HT-29 (cell line): Measurements from ENCODE around the gene CLEC2L. TPM values are rescaled to one million over a fixed set of nuclear protein-coding genes. Genes with fewer than 3 reads are reported as not detected.

Experiments used
- DNase-seq: peaks from one replicate; pipeline ENCODE4 v3.0.0-alpha.2; 2015; ENCODE audit warnings: low spot score
- total RNA-seq: library from RNA; depleted of rRNA; stranded (reverse); fragments of >200 nt; shearing (Covaris generic); gene quantifications from 2 replicates; pipeline ENCODE4 v1.2.3, GENCODE V29; 2014

The CLEC2L gene
- total RNA-seq, 1 experiment from 2014 or later = not detected

DNA sequence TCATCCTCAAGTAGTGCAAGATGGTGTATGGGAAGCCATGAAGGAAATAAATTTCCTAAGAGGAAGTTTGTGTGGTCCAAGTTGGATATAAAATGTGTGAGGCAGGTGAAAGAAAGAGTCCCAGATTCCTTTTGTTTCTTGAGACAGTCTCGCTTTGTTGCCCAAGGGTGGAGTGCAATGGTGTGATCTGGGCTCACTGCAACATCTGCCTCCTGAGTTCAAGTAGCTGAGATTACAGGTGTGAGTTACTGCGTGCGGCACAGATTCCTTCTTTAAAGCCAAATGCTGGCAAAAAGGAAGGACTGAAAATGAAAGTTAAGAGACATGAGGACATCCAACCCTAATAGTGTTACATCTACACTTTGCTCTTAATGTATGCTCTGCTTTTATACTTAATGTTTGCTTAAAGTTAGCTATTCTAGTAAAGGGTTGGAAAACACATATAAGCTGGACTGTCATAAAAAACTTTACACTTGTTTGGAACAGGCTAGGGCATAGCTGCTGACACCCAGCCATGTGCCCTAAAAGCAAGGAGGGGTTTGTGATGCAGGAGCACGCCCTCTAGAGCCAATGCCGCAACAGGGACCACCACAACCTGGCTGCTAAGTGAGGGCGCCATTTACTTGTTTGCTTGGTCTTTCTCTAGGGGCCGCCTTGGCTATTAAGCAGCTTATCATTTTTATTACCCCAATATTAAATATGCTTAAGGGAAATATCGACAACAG lies 34.5 kb downstream of the CLEC2L start:
- no peak for DNase-seq

DNA sequence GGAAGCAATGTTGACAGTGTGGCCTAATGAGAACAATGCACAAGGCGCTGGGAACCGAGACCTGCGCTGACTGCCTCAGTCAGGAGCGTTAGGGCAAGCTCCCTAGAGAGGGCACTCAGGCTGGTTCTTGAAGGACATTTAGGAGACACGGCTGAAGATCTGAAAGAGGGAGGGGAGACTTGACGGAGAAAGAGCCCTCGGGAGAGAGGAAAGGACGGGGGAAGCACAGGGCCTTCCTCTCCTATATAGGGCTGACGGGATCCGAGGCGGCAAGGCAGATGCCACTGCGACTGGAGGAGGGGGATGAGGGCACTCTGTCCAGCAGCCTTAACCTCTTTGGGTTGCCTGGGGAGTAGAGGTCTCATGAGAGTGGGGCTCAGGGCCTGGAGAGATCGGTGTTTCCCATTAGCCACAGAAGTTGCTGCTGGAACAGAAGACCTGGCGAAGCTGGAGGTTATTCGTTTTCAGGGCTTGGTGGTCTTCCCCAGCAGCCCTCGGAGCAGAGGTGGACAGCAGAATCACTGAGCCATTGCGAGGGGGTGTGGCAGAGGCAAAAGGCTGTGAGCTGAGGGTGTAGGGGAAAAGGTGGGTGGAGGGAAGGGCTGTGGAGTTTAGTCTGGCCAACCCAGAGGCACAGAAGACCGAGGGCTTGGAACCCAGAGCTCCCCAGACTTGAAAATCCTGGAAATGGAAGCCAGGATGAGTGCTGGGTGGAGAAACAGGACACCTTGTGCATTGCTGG lies 36.0 kb downstream of the CLEC2L start:
- no peak for DNase-seq

DNA sequence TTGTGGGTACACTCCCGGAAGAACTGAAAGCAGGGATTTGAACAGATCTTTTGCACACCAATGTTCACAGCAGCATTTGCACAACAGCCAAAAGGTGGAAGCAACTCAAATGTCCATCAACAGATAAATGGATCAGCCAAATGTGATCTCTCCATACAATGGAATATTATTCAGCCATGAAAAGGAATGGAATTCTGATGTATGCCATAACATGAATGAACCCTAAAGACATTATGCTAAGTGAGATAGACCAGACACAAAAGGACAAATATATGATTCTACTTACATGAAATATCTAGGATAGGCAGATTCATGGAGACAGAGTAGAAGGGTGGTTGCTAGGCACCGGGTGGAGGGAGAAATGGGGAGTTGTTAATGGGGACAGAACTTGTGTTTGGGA lies 36.7 kb downstream of the CLEC2L start:
- DNase-seq = no peak

DNA sequence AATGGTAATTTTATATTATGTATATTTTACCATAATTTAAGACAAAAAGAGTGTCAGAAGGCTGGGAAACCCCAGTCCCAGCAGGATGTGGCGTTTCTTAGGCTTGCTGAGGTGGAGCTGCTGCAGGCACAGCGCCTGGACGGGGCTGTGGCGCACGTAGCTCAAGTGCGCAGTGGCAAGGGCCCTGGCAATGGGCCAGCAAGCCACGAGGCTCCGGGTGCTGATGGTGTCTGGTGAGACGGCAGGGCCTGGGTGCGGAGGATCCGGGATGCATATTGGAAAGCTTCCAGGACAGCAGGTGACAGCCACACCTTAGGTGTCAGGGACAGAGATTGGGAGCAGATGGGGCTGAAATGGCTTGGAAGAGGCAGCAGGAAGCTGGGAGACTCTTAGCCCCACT lies 37.2 kb downstream of the CLEC2L start:
- DNase-seq = no peak

DNA sequence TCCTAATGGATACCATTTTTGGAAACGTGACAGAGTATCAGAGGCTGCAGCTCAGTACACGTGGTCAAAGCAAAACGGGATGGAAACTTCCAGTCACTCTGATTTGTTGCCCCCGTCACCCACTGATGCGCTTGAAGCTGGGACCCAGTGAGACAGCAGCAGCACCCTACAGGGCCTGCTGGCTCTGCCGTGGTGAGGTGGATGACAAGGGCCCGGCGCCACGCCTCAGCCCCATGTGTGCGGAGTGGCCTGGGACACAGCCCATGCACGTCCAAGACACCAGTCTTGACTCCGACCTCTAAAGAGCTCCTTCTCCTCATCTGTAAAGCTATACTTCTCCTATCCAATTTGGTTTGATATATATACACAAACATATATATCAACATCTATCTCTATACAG lies 39.0 kb downstream of the CLEC2L start:
- DNase-seq = no peak

DNA sequence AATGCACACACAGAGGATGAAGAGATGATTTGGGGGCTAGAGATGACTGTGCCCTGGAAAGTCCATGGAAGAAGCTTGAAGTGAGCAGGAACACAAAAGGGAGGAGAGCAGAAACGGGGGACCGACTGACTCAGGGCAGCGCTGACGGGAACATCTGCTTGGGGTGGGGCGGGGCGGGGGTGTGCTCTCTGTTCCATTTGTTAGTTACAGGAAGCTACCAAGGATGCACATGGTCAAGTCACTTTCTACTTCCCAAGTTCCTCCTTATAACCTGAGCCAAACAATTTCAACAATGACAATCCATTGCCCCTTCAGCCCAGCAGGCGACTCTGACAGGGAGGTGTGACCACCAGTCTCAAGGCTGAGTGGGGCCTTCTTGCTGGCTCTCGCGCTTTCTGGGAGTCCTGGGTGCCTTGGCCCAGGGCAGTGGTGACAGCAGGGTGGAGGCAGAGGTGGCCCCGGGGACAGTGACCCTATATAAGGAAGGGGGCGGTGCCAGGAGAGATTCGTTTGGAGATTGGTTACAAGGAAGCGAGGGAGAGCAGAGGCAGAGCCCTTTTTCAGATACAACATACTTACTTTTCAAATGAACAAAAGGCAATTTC lies 39.6 kb downstream of the CLEC2L start:
- DNase-seq = no peak

DNA sequence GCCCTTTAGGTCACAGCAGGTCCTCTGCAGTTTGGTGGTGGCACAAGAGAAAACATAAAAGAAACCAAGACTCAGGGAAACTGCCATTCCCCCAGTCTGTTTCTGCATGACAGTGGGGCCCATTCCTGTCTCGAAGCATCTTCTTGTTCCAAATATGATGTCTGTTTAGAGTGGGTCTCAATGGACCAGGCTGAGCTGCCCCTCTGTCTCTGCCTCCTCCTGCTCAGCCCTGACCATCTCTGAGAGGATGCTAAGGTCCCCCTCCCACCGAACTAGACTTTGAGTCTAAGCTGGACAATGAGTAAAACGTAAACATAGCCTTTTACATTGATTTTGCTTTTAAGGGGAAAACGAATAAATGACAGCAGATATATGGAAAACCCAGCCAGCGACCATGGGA lies 40.4 kb downstream of the CLEC2L start:
- no peak for DNase-seq

DNA sequence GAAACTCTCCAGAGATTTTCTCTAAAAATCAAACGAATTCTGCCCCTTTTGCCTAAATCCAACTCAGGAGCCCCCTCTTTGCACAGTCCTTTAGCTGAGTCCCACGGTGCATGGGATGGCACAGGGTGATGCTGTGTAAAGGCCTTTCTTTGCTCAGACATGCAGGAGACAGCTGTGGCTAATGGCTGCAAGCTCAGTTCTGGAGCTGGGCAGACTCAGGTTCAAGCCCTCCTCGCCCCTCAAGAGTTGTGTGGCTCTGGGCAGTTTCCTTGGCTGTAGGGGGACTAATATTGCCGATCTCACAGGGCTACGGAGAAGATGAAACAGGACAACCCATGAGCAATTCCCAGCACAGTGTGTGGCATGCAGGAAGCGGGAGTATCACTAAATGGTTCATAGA lies 42.6 kb downstream of the CLEC2L start:
- no peak for DNase-seq

DNA sequence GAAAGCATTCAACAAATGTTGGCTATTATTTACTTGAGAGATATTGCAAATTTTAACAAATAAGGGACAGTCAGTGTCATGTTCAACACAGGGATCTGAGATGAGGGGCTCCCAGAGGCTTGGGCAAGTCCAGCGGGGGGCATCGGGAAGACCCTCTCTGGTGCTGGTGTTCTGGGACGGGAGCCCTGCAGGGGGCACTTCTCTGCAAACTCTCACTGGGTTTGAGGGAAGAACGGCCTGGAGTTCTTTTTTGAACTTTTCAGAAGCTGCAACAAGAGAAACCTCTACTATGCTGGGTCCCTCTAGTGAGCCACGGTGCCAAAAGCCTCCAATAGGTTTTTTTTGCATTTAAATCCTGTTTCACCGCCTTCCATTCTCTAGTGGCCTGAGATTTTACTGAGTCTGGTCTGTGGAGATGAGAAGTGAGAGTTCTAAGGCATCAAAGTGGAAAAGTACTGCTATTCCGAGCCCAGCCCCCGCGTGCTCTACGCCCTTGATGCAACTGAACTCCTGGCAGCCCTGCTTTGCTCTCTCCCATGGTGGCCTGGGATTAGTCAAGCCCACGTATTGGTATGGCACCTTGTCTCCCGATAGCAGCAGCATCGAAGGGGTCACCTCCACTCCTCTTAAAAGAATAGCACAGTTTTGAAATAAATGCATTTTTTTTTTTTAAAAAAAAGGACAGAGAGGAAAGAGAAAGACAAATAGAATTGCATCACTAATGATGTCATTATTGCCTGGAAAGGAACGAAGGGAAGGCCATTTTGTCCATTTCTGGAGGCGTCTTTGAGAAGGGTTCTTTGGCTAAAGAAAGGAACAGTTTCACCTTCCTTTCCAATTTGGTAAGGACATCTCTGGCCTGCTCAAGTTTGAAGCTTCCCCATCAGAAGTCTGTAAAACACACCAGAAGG lies 43.5 kb downstream of the CLEC2L start:
- no peak for DNase-seq

DNA sequence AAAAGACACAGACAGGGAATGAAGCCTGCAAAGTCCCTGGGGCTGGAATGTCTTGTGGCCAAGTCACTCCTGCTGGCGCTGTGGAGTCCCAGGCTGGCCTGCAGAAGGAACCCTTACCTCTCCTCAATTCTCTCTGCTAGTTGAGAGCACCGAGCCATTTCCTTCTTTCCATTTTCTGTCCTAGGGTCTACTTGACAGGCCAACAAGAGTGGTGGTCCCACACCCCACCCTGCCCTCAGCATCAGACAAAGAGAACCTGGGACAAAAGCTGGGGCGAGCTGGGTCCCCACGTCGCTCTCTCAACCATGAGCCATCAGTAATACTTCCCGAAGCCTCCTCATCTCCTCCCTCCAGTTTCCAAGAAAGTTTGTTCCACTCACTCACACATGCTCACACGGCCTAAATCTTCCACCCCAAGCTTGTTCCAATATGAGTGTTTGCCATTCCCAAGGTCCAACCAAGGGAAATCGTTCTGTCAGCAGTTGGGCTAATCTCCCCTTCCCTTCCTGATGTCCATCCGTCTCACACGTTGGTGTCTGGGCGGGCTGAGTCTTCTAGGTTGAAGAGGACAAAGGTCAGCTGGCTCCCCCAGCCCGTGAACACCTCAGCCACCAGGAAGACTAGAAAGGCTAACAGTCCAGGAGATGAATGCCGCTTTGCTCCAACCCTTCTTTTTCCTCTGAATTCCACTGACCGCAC lies 44.3 kb downstream of the CLEC2L start:
- no peak for DNase-seq

DNA sequence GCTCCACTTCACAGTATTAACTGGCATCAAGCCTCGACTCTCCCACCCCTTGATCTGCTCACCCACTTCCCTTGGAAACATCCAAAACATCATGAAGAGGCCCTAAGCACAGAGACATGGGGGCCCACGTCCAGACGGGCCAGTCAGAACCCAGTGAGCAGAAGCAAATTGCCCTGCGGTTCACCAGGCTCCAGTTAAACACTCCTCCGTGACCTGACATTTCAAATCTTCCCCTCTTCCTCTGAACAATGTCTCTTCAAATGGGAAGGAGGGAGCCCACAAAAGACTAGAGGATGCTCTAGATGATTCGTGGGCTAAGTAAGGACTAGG lies 44.8 kb downstream of the CLEC2L start:
- DNase-seq = no peak

DNA sequence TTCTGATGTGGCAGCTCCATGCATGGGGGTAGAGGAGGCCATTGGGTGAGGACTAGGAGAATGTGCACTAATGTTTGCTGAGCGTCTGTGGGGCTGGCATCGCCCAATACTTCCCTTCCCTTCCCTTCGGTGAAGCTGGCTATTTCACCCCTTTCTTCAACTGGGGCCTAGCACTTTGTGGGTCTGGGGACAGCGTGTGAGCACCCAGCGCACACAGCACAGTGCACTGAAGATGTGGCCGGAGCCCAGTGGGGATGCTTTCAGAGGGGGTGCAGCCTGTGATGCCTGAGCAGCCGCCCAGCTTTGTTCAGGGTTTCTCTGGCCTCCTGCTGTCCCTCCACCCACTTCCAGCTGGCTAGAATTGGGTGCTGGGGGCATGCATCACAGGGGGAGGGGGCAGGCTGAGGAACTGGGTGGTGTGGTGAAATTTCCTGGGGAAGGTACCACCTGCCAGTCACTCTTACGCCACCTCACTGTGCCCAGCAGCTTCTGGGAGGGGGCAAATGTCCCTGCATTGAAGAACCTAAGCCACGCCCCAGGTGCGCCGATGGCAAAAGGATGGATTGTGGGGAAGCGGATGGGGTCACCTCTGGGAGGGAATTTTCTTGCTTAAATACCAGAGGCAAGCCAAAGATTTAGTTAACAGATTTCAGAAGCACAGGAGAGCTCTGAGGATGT lies 45.5 kb downstream of the CLEC2L start:
- no peak for DNase-seq

DNA sequence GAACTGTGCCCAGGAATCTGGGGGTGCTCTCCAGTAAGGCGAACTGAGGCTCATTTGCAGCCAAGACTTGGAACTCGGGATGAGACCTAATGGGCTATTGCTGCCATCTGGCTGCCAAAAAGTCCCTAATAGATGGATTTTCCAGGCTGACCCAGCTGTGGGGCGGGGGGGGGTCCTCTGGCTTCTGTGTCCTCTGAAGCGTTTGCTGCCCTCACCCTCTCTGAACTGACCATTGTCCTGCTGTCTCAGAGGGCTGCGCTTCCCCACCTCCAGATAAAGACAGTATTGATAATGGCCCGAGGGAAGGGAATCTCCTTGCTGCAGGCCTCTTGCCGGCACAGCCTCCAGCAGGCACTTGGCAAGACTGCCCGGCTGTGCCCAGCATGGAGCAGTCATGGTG lies 46.6 kb downstream of the CLEC2L start:
- no peak for DNase-seq

DNA sequence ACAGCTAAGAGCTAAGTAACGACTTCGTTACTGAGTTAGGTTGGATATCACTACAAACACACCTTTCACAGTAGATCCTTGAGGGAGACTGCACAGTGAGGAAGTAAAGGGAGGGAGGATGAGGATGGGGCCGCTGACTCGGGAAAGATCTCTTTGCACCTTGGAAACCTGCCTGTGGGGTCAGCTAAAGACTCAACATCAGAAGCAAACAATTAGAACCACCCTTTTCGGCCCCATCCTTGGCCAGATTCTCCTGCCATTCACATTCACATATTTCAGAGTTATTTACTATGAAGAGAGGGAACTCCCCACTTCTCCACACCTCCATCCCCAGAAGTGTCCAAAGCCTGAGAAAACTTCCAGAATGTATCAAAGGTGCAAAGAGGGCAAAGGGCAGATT lies 47.1 kb downstream of the CLEC2L start:
- DNase-seq = no peak

DNA sequence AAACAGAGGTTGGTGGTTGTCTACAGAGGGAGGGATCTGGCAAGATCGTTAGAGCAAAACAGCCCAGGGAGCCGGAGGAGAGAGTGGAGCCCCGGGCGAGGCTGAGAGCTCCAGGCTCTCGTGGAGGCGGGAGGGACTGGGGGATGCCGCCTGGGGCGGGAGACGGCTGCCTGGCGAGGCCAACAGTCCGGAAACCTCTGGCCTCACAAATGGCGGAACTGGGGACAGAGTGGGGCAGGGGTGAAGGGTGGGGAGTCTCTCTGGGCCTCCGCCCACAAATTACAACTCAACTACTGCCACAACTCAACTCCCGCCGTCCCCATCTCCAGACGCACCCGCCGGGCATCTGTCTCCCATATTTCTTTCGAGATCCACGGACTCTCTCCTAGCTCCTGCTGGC lies 47.7 kb downstream of the CLEC2L start:
- no peak for DNase-seq

DNA sequence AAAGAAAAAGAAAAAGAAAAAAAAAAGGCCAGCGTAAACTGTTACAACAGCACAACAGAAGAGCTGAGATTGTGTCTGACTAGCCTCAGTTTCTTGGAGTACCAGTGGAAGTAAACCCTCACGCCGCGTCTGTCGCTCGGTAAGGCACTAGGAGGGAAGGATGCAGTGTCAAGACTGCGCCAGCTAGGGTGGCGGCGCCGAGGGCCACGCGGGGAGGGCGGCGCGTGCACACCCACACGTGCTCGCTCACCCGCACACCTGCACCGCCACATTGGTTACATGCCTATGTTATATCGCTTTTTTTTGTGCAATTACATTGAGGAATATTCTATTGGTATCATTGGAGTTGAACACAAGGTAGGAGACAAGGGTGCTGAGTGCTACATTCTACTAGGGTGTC lies 48.2 kb downstream of the CLEC2L start:
- DNase-seq = no peak

DNA sequence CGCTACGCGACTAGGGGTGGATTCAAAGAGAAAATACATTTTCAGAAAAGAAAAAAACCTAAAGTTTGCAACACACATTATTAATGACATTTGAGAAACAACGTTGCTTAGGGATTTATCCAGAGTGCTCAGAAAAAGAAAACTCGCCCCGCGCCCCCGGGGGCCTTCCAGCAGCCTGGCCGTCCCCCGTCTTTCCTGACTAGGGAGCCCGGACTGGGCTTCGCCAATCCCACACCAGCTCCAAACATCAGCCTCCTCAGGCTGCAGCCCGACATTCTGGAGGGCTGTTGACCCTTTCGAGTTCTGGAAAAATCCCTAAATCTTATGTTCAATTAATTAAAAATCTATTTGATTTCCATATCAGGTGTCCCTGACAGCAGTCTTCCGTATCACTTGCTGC lies 48.6 kb downstream of the CLEC2L start:
- no peak for DNase-seq

DNA sequence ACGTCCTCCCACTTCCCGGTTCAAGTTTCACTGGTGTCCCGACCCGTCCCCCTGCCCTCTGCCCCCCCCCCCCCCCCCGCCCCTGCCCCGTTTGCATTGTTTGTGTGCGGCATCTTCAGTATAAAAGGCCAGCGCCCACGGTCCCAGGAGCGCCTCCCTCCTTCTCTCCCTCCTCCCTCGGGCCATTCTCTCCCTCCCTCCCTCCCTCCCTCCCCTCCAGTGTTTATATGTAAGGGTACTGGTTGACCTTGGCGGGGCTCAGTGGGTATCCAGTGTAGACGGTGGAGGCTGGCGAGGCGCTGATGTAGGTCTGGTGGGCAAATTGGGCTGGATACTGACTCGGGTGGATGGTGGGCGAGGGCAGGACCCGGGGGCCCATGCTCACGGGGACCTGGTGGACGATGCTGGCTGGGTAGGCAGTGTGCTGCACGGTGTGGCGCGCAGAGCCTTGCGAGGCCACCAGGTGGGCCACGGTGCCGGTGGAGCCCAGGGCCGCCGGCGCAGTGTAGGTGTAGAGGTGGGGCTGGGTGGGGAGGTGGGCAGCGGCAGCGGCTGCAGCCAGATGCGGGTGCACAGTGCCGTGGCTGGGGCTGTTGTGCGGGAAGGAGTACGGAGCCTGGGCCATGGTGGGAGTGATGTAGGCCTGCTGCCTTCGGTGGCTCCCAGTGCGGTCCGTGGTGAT lies 49.4 kb downstream of the CLEC2L start:
- DNase-seq = no peak

DNA sequence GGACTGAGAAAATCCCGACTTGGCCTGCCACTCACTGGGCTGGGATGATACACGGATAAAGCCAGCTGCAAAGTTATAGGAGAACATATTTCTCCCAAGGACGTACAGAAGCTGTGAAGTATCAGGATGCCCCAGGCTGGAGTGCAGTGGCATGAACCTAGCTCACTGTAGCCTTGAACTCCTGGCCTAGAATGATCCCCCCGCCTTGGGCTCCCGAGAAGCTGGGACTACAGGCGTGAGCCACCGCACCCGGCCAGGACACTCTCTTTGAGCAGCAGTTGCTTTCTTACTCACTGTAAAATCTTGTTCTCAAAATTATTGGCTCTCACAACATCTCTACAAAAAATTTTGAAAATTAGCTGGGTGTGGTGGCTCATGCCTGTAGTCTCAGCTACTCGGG lies 50.4 kb downstream of the CLEC2L start:
- no peak for DNase-seq

DNA sequence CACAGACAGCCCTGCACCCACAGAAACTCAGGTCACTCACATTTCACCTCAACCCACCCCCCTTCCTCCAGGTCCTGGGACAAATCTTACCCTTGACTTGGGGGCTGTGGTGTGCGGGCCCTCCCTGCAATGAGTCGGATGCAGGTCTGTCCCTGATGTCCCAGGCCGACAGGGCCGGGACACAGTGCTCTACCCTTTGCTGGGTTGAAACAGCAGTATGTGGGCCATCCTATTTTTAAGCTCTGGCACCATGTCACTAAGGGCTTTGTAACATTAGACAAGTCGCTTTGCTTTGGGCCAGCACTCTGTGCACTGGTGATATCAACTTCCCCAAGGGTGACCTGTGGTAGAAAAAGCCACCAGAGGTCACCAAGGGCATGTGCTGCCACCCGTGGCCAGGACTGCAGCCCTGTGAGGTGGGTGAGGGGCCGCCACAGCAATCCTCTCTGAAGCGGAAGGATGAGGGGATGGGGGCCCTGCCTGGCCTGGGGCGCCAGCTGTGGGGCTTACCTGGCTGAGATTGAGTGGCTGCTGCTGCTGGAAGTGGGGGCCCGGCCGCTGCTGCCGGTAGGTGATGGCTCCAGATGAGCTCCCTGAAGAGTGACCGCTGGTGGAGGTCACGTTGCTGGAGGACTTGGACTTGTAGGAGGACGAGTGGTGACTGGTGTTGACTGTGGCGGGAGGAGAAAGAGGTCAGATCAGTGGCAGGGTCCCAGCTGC lies 51.3 kb downstream of the CLEC2L start:
- DNase-seq = no peak
